HepG2 (cell line): ENCODE results near the gene TRPT1. TPM values are rescaled to one million over a fixed set of nuclear protein-coding genes. Genes with fewer than 3 reads are reported as not detected.

Experiments
- CEBPB ChIP-seq: IDR thresholded peaks from 2 replicates; pipeline ENCODE4 v1.6.1; 2011; ENCODE audit warnings: low read depth, low read length, improper control_type of control experiment, borderline replicate concordance
- FOXA1 ChIP-seq, 2 experiments: fragments of 450-650 bp in 1 of 2; sonication (generic) in 1 of 2; formaldehyde crosslinking in 1 of 2; IDR thresholded peaks; 2 replicates each; pipeline versions ENCODE4 v1.4.0 to v1.6.1; 2016 to 2020; ENCODE audit warnings: missing genetic modification reagents in 1 of 2
- HHEX ChIP-seq: IDR thresholded peaks from 2 replicates; pipeline ENCODE4 v1.6.1; 2016; ENCODE audit warnings: control low read depth
- HNF4G ChIP-seq, 2 experiments: sonication (generic) in 1 of 2; formaldehyde crosslinking in 1 of 2; IDR thresholded peaks; 2 replicates each; pipeline versions ENCODE4 v1.4.0 to v1.6.1; 2011 to 2020; ENCODE audit warnings: borderline replicate concordance in 2 of 2, low read depth in 2 of 2, mild to moderate bottlenecking in 2 of 2, low read length in 1 of 2, missing genetic modification reagents in 1 of 2, moderate library complexity in 1 of 2
- HNRNPH1 ChIP-seq: fragments of 200-400 bp; formaldehyde crosslinking; optimal IDR thresholded peaks from 2 replicates; pipeline ENCODE3; 2017; ENCODE audit warnings: mild to moderate bottlenecking, low read depth, low read length
- KDM2A ChIP-seq: sonication (generic); formaldehyde crosslinking; IDR thresholded peaks from 2 replicates; pipeline ENCODE4 v1.4.0; 2020; ENCODE audit warnings: low read depth, missing genetic modification reagents, borderline replicate concordance
- KDM3A ChIP-seq: IDR thresholded peaks from 2 replicates; pipeline ENCODE4 v1.6.1; 2018; ENCODE audit warnings: low read depth, missing compliant biosample characterization
- PITX1 ChIP-seq: sonication (generic); formaldehyde crosslinking; IDR thresholded peaks from 2 replicates; pipeline ENCODE4 v1.5.1; 2020; ENCODE audit warnings: mild to moderate bottlenecking, missing genetic modification reagents
- RFX3 ChIP-seq: IDR thresholded peaks from 2 replicates; pipeline ENCODE4 v1.6.1; 2016; ENCODE audit warnings: missing biosample characterization, missing genetic modification reagents
- ZKSCAN5 ChIP-seq: sonication (generic); formaldehyde crosslinking; IDR thresholded peaks from 2 replicates; pipeline ENCODE4 v1.5.1; 2020; ENCODE audit warnings: mild to moderate bottlenecking, missing genetic modification reagents
- ZKSCAN8 ChIP-seq: IDR thresholded peaks from 2 replicates; pipeline ENCODE4 v1.6.1; 2016; ENCODE audit warnings: borderline replicate concordance, missing genetic modification reagents, missing compliant biosample characterization
- ZNF652 ChIP-seq: IDR thresholded peaks from 2 replicates; pipeline ENCODE4 v1.6.1; 2016; ENCODE audit warnings: low read depth, borderline replicate concordance
- polyA plus RNA-seq, 8 experiments: library from polyadenylated mRNA; depleted of rRNA in 3 of 8; stranded (reverse) in 7 of 8; unstranded in 1 of 8; fragments of >200 nt; fragmentation: Illumina TruSeq in 4 of 8; extraction: Trizol in 4 of 8; gene quantifications; 2 replicates each; pipeline versions ENCODE4 v1.2.1 to v1.2.3, GENCODE V29; 2011 to 2016; ENCODE audit warnings: low read depth in 4 of 8, missing spikeins in 1 of 8, mixed read lengths in 1 of 8; ENCODE audit not compliant: insufficient read depth in 1 of 8
- total RNA-seq, 5 experiments: library from RNA; depleted of rRNA; stranded (reverse); fragments of >200 nt; fragmentation: Illumina TruSeq; extraction: Trizol; gene quantifications; 2 replicates each; pipeline ENCODE4 v1.2.3, GENCODE V29; 2016; ENCODE audit warnings: low read depth in 1 of 5
- TF ChIP-seq, protein P1 (sequence below): sonication (generic); formaldehyde crosslinking; IDR thresholded peaks from 2 replicates; pipeline ENCODE4 v1.4.0; 2020; ENCODE audit warnings: missing genetic modification reagents, borderline replicate concordance
- TF ChIP-seq, protein P2 (sequence below): IDR thresholded peaks from 2 replicates; pipeline ENCODE4 v1.6.1; 2016
- TF ChIP-seq, protein P3 (sequence below): sonication (generic); formaldehyde crosslinking; IDR thresholded peaks from 2 replicates; pipeline ENCODE4 v1.4.0; 2020; ENCODE audit warnings: missing genetic modification reagents
- TF ChIP-seq, protein P4 (sequence below): IDR thresholded peaks from 2 replicates; pipeline ENCODE4 v1.4.0; 2020; ENCODE audit warnings: mild to moderate bottlenecking, missing genetic modification reagents
- TF ChIP-seq, protein P5 (sequence below), 2 experiments: fragments of 450-650 bp in 1 of 2; sonication (generic) in 1 of 2; formaldehyde crosslinking; IDR thresholded peaks; 2 replicates each; pipeline versions ENCODE4 v1.5.0 to v1.8.0; 2020 to 2022; ENCODE audit warnings: mild to moderate bottlenecking in 1 of 2, missing genetic modification reagents in 1 of 2

TRPT1 gene
- total and polyA plus RNA-seq, 2 of the 13 experiments (the other 11 are each of a cell fraction or from before 2014, with no cell fraction given), result 24.8 to 40.7 TPM

DNA sequence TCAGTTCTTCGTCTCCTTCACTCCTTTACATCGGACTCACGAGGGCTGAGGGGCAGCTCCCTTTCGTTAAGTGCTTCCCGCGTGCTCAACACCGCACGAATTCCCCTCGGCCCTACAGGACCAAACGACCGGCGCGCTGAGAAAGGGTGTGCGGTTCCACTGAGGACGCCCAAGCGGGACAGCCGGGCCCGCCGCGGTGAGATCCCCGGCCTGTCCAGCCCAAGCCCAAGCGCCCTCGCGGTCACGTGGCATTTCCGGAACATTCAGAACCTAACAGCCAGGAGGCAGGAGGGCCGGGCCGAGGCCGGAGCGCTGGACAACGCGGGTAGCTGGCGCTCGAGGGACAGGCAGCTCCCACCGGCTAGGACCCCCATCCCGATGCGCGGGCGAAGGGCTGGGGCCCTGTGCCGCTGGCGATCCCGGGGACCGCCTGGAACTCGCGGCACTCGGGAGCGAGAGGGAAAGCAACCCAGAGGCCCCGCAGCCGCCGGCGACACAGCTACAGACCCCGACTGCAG lies 40.8 kb downstream of the TRPT1 start (continued):
- TF ChIP-seq, protein P1, sequence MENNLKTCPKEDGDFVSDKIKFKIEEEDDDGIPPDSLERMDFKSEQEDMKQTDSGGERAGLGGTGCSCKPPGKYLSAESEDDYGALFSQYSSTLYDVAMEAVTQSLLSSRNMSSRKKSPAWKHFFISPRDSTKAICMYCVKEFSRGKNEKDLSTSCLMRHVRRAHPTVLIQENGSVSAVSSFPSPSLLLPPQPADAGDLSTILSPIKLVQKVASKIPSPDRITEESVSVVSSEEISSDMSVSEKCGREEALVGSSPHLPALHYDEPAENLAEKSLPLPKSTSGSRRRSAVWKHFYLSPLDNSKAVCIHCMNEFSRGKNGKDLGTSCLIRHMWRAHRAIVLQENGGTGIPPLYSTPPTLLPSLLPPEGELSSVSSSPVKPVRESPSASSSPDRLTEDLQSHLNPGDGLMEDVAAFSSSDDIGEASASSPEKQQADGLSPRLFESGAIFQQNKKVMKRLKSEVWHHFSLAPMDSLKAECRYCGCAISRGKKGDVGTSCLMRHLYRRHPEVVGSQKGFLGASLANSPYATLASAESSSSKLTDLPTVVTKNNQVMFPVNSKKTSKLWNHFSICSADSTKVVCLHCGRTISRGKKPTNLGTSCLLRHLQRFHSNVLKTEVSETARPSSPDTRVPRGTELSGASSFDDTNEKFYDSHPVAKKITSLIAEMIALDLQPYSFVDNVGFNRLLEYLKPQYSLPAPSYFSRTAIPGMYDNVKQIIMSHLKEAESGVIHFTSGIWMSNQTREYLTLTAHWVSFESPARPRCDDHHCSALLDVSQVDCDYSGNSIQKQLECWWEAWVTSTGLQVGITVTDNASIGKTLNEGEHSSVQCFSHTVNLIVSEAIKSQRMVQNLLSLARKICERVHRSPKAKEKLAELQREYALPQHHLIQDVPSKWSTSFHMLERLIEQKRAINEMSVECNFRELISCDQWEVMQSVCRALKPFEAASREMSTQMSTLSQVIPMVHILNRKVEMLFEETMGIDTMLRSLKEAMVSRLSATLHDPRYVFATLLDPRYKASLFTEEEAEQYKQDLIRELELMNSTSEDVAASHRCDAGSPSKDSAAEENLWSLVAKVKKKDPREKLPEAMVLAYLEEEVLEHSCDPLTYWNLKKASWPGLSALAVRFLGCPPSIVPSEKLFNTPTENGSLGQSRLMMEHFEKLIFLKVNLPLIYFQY (CRISPR knock-in tag), result peak; percentile 83; the same call in 1 of the 2 replicates
- TF ChIP-seq, protein P2, sequence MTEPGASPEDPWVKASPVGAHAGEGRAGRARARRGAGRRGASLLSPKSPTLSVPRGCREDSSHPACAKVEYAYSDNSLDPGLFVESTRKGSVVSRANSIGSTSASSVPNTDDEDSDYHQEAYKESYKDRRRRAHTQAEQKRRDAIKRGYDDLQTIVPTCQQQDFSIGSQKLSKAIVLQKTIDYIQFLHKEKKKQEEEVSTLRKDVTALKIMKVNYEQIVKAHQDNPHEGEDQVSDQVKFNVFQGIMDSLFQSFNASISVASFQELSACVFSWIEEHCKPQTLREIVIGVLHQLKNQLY (CRISPR knock-in tag), result peak; percentile 48; the same call in 1 of the 2 replicates
- TF ChIP-seq CEBPB (no peak), HNRNPH1 (no peak), HHEX (no peak), ZKSCAN5 (CRISPR knock-in tag) (no peak), KDM2A (CRISPR knock-in tag) (peak; percentile 85), ZNF652 (CRISPR knock-in tag) (no peak; the same call in 1 of the 2 replicates), FOXA1 (IDR thresholded peaks at IDR 0.05) (no peak), FOXA1 (CRISPR knock-in tag; IDR thresholded peaks at IDR 0.05) (0 out of 2 replicates have a peak, but pooled peaks have one; percentile 5), KDM3A (peak; percentile 50; the same call in 1 of the 2 replicates), RFX3 (CRISPR knock-in tag) (no peak), ZKSCAN8 (no peak), PITX1 (peak; percentile 72), HNF4G (IDR thresholded peaks at IDR 0.05; ENCODE audit: borderline replicate concordance, low read depth, low read length) (no peak), HNF4G (CRISPR knock-in tag; IDR thresholded peaks at IDR 0.05; ENCODE audit: borderline replicate concordance, low read depth) (peak; percentile 56; the same call in 1 of the 2 replicates)
- TF ChIP-seq, protein P3, sequence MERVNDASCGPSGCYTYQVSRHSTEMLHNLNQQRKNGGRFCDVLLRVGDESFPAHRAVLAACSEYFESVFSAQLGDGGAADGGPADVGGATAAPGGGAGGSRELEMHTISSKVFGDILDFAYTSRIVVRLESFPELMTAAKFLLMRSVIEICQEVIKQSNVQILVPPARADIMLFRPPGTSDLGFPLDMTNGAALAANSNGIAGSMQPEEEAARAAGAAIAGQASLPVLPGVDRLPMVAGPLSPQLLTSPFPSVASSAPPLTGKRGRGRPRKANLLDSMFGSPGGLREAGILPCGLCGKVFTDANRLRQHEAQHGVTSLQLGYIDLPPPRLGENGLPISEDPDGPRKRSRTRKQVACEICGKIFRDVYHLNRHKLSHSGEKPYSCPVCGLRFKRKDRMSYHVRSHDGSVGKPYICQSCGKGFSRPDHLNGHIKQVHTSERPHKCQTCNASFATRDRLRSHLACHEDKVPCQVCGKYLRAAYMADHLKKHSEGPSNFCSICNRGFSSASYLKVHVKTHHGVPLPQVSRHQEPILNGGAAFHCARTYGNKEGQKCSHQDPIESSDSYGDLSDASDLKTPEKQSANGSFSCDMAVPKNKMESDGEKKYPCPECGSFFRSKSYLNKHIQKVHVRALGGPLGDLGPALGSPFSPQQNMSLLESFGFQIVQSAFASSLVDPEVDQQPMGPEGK (CRISPR knock-in tag), result peak; percentile 34; the same call in 1 of the 2 replicates
- TF ChIP-seq, protein P4, sequence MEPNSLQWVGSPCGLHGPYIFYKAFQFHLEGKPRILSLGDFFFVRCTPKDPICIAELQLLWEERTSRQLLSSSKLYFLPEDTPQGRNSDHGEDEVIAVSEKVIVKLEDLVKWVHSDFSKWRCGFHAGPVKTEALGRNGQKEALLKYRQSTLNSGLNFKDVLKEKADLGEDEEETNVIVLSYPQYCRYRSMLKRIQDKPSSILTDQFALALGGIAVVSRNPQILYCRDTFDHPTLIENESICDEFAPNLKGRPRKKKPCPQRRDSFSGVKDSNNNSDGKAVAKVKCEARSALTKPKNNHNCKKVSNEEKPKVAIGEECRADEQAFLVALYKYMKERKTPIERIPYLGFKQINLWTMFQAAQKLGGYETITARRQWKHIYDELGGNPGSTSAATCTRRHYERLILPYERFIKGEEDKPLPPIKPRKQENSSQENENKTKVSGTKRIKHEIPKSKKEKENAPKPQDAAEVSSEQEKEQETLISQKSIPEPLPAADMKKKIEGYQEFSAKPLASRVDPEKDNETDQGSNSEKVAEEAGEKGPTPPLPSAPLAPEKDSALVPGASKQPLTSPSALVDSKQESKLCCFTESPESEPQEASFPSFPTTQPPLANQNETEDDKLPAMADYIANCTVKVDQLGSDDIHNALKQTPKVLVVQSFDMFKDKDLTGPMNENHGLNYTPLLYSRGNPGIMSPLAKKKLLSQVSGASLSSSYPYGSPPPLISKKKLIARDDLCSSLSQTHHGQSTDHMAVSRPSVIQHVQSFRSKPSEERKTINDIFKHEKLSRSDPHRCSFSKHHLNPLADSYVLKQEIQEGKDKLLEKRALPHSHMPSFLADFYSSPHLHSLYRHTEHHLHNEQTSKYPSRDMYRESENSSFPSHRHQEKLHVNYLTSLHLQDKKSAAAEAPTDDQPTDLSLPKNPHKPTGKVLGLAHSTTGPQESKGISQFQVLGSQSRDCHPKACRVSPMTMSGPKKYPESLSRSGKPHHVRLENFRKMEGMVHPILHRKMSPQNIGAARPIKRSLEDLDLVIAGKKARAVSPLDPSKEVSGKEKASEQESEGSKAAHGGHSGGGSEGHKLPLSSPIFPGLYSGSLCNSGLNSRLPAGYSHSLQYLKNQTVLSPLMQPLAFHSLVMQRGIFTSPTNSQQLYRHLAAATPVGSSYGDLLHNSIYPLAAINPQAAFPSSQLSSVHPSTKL, result peak; percentile 76
- TF ChIP-seq, protein P5, sequence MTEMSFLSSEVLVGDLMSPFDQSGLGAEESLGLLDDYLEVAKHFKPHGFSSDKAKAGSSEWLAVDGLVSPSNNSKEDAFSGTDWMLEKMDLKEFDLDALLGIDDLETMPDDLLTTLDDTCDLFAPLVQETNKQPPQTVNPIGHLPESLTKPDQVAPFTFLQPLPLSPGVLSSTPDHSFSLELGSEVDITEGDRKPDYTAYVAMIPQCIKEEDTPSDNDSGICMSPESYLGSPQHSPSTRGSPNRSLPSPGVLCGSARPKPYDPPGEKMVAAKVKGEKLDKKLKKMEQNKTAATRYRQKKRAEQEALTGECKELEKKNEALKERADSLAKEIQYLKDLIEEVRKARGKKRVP (CRISPR knock-in tag; IDR thresholded peaks at IDR 0.05), result peak in 1 of 2 experiments; percentile 70; a peak in 1 of 4 replicates
